K562 (cell line): ENCODE measurements around the gene MTOR. TPM values are rescaled to one million over a fixed set of nuclear protein-coding genes. Genes with fewer than 3 reads are reported as not detected.

Source experiments
- ATAC-seq: fragments of 200-7000 bp; cut with Tn5 transposase; 3 replicates; pipeline ENCODE4 v1.9.1; 2020; ENCODE audit warnings: moderate library complexity
- BruUV-seq: library from RNA; stranded (reverse); fragments of 400-500 nt; replicated peaks from 2 replicates; lab custom pipeline; 2021; lab: Mats Ljungman, UMichigan
- CTCF ChIA-PET: fragments of 300-600 bp; formaldehyde crosslinking; extraction: SDS; loops from one replicate; lab custom pipeline; 2021; ENCODE audit warnings: low intra/inter-chr PET ratio; lab: Yijun Ruan, JAX
- POLR2A ChIA-PET: fragments of 300-600, 350-650 bp; sonication (Branson Sonifier 250); formaldehyde crosslinking; extraction: SDS; loops from one replicate; lab custom pipeline; 2021; ENCODE audit warnings: antibody characterized with exemption, inconsistent platforms; lab: Yijun Ruan, JAX
- DNase-seq, 4 experiments: peaks; one replicate each; pipeline versions ENCODE4 v3.0.0 to v3.0.0-alpha.2; 2011 to 2018; ENCODE audit warnings: low spot score in 3 of 4, mixed read lengths in 3 of 4; ENCODE audit errors: extremely low read depth in 1 of 4
- FAIRE-seq: peaks from 2 replicates; lab custom pipeline; 2011; peaks lifted over from hg19 to GRCh38; lab: Jason Lieb, UNC
- H2AFZ ChIP-seq: 2 replicates; pipeline ENCODE4 v1.6.0; 2011; ENCODE audit warnings: low read depth, low read length, control low read depth, inconsistent platforms
- H3K27ac ChIP-seq: fragments of 200-600 bp; 3 replicates; pipeline ENCODE4 v1.8.0; 2011; ENCODE audit warnings: low read depth, mild to moderate bottlenecking, control low read depth, inconsistent platforms, low read length, moderate library complexity, mixed read lengths; ENCODE audit errors: extremely low read depth
- H3K27me3 ChIP-seq, 2 experiments: fragments of 300-600 bp in 1 of 2; 2 replicates in 1 of 2; 3 replicates in 1 of 2; pipeline versions ENCODE4 v1.6.0 to v1.8.0; 2011; ENCODE audit warnings: inconsistent platforms in 2 of 2, low read length in 2 of 2, mild to moderate bottlenecking in 1 of 2, mixed read lengths in 1 of 2, moderate library complexity in 1 of 2; ENCODE audit not compliant: control insufficient read depth in 2 of 2, insufficient read depth in 2 of 2
- H3K36me3 ChIP-seq: fragments of 300-600 bp; 3 replicates; pipeline ENCODE4 v1.8.0; 2011; ENCODE audit warnings: mild to moderate bottlenecking, low read length, inconsistent platforms; ENCODE audit not compliant: control insufficient read depth, insufficient read depth
- H3K4me1 ChIP-seq, 2 experiments: fragments of 200-600 bp in 1 of 2; replicated peaks in 1 of 2; 2 replicates in 1 of 2; 3 replicates in 1 of 2; pipeline versions ENCODE4 v1.5.1 to v1.8.0; 2011; ENCODE audit warnings: inconsistent platforms in 2 of 2, low read length in 2 of 2, mild to moderate bottlenecking in 1 of 2, mixed read lengths in 1 of 2, moderate library complexity in 1 of 2; ENCODE audit not compliant: control insufficient read depth in 2 of 2, insufficient read depth in 2 of 2
- H3K4me2 ChIP-seq: 2 replicates; pipeline ENCODE4 v1.6.1; 2011; ENCODE audit warnings: low read length, control low read depth, inconsistent platforms, mixed read lengths; ENCODE audit not compliant: insufficient read depth
- H3K4me3 ChIP-seq: fragments of 200-600 bp; sonication (generic), shearing (Covaris generic); 2 replicates; pipeline ENCODE4 v1.5.1; 2016; ENCODE audit warnings: control low read depth, inconsistent platforms
- H3K79me2 ChIP-seq: fragments of 200-600 bp; 3 replicates; pipeline ENCODE4 v1.8.0; 2011; ENCODE audit warnings: low read length, inconsistent platforms; ENCODE audit not compliant: control insufficient read depth, insufficient read depth
- H3K9ac ChIP-seq, 2 experiments: 2 replicates each; pipeline versions ENCODE4 v1.6.0 to v1.6.1; 2011; ENCODE audit warnings: low read depth in 2 of 2, low read length in 2 of 2, control low read depth in 1 of 2, inconsistent platforms in 1 of 2, mild to moderate bottlenecking in 1 of 2, mixed read lengths in 1 of 2; ENCODE audit not compliant: insufficient read depth in 1 of 2
- H3K9me1 ChIP-seq: one replicate; pipeline ENCODE4 v1.6.0; 2011; ENCODE audit warnings: inconsistent platforms, mild to moderate bottlenecking, low read length, moderate library complexity; ENCODE audit not compliant: control insufficient read depth, insufficient read depth
- H3K9me3 ChIP-seq: replicated peaks from 2 replicates; pipeline ENCODE4 v1.5.1; 2011; ENCODE audit warnings: low read depth, low read length, inconsistent platforms; ENCODE audit not compliant: control insufficient read depth, insufficient read depth
- H4K20me1 ChIP-seq: replicated peaks from 2 replicates; pipeline ENCODE4 v1.6.1; 2011; ENCODE audit warnings: low read length, inconsistent platforms, mixed read lengths; ENCODE audit not compliant: control insufficient read depth, insufficient read depth
- CHD1 ChIP-seq: fragments of 200-600 bp; sonication (generic); IDR thresholded peaks from one replicate; pipeline ENCODE4 v1.6.1; 2012; ENCODE audit warnings: mild to moderate bottlenecking, moderate library complexity, low read length, inconsistent platforms
- ELF2 ChIP-seq: fragments of 250-450 bp; sonication (Bioruptor Pico); IDR thresholded peaks from 2 replicates; pipeline ENCODE4 v1.5.0; 2021; ENCODE audit warnings: mild to moderate bottlenecking
- ESRRB ChIP-seq: fragments of 250-450 bp; sonication (Bioruptor Pico); IDR thresholded peaks from 2 replicates; pipeline ENCODE4 v1.5.0; 2020; ENCODE audit warnings: mild to moderate bottlenecking, moderate library complexity, borderline replicate concordance
- FUS ChIP-seq: fragments of 200-400 bp; formaldehyde crosslinking; optimal IDR thresholded peaks from 2 replicates; pipeline ENCODE3; 2017; ENCODE audit warnings: low read depth, low read length
- GTF2E2 ChIP-seq: fragments of 200-800 bp; sonication (Bioruptor generic); IDR thresholded peaks from 2 replicates; pipeline ENCODE4 v1.6.1; 2016; ENCODE audit warnings: missing genetic modification characterization, missing compliant biosample characterization
- NCOA1 ChIP-seq: fragments of 450-650 bp; IDR thresholded peaks from 2 replicates; pipeline ENCODE4 v1.6.1; 2016; ENCODE audit warnings: low read depth
- NCOA2 ChIP-seq, 2 experiments: fragments of 450-650 bp; IDR thresholded peaks; 2 replicates each; pipeline ENCODE4 v1.6.1; 2018; ENCODE audit warnings: mild to moderate bottlenecking in 2 of 2, moderate library complexity in 1 of 2; ENCODE audit not compliant: partially characterized antibody in 2 of 2
- SMAD2 ChIP-seq: fragments of 150-350 bp; IDR thresholded peaks from 2 replicates; pipeline ENCODE4 v1.6.1; 2014; ENCODE audit warnings: low read depth, mild to moderate bottlenecking, low read length
- SMARCA5 ChIP-seq: fragments of 450-650 bp; IDR thresholded peaks from 2 replicates; pipeline ENCODE4 v1.6.1; 2016
- ZBTB1 ChIP-seq: sonication (generic); formaldehyde crosslinking; IDR thresholded peaks from 2 replicates; pipeline ENCODE4 v1.8.1; 2023; ENCODE audit warnings: missing genetic modification reagents, low read depth, mild to moderate bottlenecking, borderline replicate concordance
- ZNF274 ChIP-seq: IDR thresholded peaks from 2 replicates; pipeline ENCODE4 v1.6.1; 2011; ENCODE audit warnings: low read depth, mild to moderate bottlenecking, low read length, moderate library complexity, borderline replicate concordance
- WGBS: fragments of 100-300 bp; shearing (Covaris generic); methylation state at CpG from one replicate; pipeline ENCODE4 v1.1.6; 2016; ENCODE audit warnings: low coverage, mixed read lengths; ENCODE audit not compliant: insufficient coverage; ENCODE audit errors: missing lambda C conversion rate; 5-methylcytosine and 5-hydroxymethylcytosine counted together
- in situ Hi-C: fragments of 300-500 bp; cut with MboI; formaldehyde crosslinking; loops from 4 replicates; pipeline ENCODE4 v1.15.0; 2018; ENCODE audit warnings: inconsistent platforms, mixed read lengths
- intact Hi-C: fragments of 100-400 bp; cut with micrococcal nuclease; formaldehyde crosslinking; loops from 2 replicates; pipeline ENCODE4 v1.14.2; 2022
- polyA plus RNA-seq, 8 experiments: library from polyadenylated mRNA; depleted of rRNA in 4 of 8; stranded (reverse) in 5 of 8; unstranded in 3 of 8; fragments of >200 nt; fragmentation: Nextera tagmentation in 2 of 8; fragmentation: Illumina TruSeq in 1 of 8; extraction: Ambion mirVana in 2 of 8; extraction: Trizol in 1 of 8; gene quantifications; 2 replicates each; pipeline versions ENCODE4 v1.2.1 to v1.2.3, GENCODE V29; 2011 to 2014; ENCODE audit warnings: inconsistent platforms in 1 of 8, missing spikeins in 1 of 8
- total RNA-seq, 7 experiments: library from RNA; depleted of rRNA in 6 of 7; stranded (reverse); fragments of >200 nt in 6 of 7; fragmentation: Illumina TruSeq in 2 of 7; extraction: Trizol in 2 of 7; gene quantifications; 2 replicates each; pipeline versions ENCODE4 v1.2.1 to v1.2.3, GENCODE V29; 2011 to 2021; ENCODE audit warnings: low replicate concordance in 1 of 7
- TF ChIP-seq, protein P1 (sequence below): sonication (generic); formaldehyde crosslinking; IDR thresholded peaks from 2 replicates; pipeline ENCODE4 v1.4.0; 2020; ENCODE audit warnings: mild to moderate bottlenecking, missing genetic modification reagents
- TF ChIP-seq, protein P2 (sequence below), 2 experiments: fragments of 450-650 bp in 1 of 2; sonication (generic) in 1 of 2; formaldehyde crosslinking in 1 of 2; IDR thresholded peaks in 1 of 2; conservative IDR thresholded peaks in 1 of 2; 2 replicates each; pipeline versions ENCODE4 v1.6.1 to v1.8.1; 2016 to 2023; ENCODE audit warnings: mild to moderate bottlenecking in 2 of 2, moderate library complexity in 2 of 2, inconsistent platforms in 1 of 2, missing genetic modification reagents in 1 of 2
- TF ChIP-seq, protein P3 (sequence below): fragments of 450-650 bp; formaldehyde crosslinking; IDR thresholded peaks from 2 replicates; pipeline ENCODE4 v1.4.0; 2020; ENCODE audit warnings: mild to moderate bottlenecking, moderate library complexity
- TF ChIP-seq, protein P4 (sequence below): fragments of 450-650 bp; IDR thresholded peaks from 2 replicates; pipeline ENCODE4 v1.6.1; 2016; ENCODE audit warnings: mild to moderate bottlenecking

MTOR gene
- total and polyA plus RNA-seq, 9 of the 15 experiments (the other 6 are each of a cell fraction or from before 2014, with no cell fraction given), result 11.4 to 71.4 (median 52.2) TPM

DNA sequence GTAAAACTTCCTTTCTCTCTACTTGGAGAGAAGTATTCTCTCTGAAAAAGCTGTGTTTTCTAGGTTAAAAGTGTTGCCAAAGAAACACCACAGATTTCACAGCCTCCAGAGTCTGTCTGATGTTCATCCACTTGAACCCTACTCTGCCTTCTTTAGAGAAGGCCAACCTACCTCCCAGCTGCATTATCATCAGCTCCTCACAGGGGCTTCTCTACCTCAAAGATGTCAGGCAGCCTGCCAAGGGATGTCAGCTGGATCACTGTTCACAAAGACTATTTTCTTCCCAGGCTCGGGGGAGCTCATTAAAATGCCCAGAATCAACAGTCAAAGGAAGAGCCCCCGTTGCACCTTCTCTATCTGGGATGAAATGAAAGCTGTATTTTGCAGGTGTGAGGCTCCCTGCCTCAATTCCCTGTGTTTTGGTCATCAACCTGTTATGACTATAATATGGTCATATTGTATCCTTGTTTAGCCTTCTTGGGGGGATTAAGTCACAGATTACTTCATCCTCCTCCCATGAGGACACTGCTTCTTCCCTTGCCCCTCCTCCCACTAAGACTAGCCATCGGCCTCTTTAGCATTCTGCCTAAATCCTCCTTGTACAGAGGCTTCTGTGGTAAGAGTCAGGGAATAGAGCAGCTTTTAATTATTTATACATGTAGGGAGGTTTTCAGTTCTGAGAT is 47.5 kb downstream of the MTOR start:
- CTCF ChIA-PET, result no interaction called here
- no TSS peak for BruUV-seq
- in situ Hi-C loops, result no loop called here
- no peak overlapping the region for H3K4me2 ChIP-seq
- H3K9ac ChIP-seq, result no peak overlapping the region
- POLR2A ChIA-PET, result interaction anchor here (0.6 to 1.5 kb wide), 3 partner anchors 11 to 165 kb away, joined by 3 to 5 read pairs (median 5); no protein-coding TSS in a partner anchor
- H3K9me1 ChIP-seq, result no peaks in the 10 kb centered on the region
- no peak overlapping the region for H3K4me3 ChIP-seq
- ATAC-seq (no peak), DNase-seq (no peak), FAIRE-seq (no peak)
- H3K9me3 ChIP-seq, result no peaks in the 10 kb centered on the region
- H3K79me2 ChIP-seq, result no peaks in the 10 kb centered on the region
- H2AFZ ChIP-seq, result no peak overlapping the region
- intact Hi-C loops, result no loop called here
- no peaks in the 10 kb centered on the region for H3K4me1 ChIP-seq
- TF ChIP-seq, protein P1, sequence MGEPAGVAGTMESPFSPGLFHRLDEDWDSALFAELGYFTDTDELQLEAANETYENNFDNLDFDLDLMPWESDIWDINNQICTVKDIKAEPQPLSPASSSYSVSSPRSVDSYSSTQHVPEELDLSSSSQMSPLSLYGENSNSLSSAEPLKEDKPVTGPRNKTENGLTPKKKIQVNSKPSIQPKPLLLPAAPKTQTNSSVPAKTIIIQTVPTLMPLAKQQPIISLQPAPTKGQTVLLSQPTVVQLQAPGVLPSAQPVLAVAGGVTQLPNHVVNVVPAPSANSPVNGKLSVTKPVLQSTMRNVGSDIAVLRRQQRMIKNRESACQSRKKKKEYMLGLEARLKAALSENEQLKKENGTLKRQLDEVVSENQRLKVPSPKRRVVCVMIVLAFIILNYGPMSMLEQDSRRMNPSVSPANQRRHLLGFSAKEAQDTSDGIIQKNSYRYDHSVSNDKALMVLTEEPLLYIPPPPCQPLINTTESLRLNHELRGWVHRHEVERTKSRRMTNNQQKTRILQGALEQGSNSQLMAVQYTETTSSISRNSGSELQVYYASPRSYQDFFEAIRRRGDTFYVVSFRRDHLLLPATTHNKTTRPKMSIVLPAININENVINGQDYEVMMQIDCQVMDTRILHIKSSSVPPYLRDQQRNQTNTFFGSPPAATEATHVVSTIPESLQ, result no peak
- TF ChIP-seq FUS (no peak), ZBTB1 (CRISPR knock-in tag) (no peak), GTF2E2 (no peak), SMAD2 (no peak), NCOA1 (no peak), ESRRB (CRISPR knock-in tag) (no peak), ELF2 (CRISPR knock-in tag) (no peak), ZNF274 (no peak), CHD1 (no peak), NCOA2 (IDR thresholded peaks at IDR 0.05; ENCODE audit: partially characterized antibody in 2 of 2) (no peak), SMARCA5 (no peak)
- TF ChIP-seq, protein P2, sequence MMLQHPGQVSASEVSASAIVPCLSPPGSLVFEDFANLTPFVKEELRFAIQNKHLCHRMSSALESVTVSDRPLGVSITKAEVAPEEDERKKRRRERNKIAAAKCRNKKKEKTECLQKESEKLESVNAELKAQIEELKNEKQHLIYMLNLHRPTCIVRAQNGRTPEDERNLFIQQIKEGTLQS (IDR thresholded peaks at IDR 0.05), result no peak
- TF ChIP-seq, protein P2 (CRISPR knock-in tag; conservative IDR thresholded peaks at IDR 0.05), result no peak
- TF ChIP-seq, protein P3, sequence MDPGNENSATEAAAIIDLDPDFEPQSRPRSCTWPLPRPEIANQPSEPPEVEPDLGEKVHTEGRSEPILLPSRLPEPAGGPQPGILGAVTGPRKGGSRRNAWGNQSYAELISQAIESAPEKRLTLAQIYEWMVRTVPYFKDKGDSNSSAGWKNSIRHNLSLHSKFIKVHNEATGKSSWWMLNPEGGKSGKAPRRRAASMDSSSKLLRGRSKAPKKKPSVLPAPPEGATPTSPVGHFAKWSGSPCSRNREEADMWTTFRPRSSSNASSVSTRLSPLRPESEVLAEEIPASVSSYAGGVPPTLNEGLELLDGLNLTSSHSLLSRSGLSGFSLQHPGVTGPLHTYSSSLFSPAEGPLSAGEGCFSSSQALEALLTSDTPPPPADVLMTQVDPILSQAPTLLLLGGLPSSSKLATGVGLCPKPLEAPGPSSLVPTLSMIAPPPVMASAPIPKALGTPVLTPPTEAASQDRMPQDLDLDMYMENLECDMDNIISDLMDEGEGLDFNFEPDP (CRISPR knock-in tag), result no peak
- TF ChIP-seq, protein P4, sequence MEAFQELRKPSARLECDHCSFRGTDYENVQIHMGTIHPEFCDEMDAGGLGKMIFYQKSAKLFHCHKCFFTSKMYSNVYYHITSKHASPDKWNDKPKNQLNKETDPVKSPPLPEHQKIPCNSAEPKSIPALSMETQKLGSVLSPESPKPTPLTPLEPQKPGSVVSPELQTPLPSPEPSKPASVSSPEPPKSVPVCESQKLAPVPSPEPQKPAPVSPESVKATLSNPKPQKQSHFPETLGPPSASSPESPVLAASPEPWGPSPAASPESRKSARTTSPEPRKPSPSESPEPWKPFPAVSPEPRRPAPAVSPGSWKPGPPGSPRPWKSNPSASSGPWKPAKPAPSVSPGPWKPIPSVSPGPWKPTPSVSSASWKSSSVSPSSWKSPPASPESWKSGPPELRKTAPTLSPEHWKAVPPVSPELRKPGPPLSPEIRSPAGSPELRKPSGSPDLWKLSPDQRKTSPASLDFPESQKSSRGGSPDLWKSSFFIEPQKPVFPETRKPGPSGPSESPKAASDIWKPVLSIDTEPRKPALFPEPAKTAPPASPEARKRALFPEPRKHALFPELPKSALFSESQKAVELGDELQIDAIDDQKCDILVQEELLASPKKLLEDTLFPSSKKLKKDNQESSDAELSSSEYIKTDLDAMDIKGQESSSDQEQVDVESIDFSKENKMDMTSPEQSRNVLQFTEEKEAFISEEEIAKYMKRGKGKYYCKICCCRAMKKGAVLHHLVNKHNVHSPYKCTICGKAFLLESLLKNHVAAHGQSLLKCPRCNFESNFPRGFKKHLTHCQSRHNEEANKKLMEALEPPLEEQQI, result no peak
- WGBS, result 90% methylated on average over 3 of the region's 3 CpGs
- H3K27me3 ChIP-seq, result no peaks in the 10 kb centered on the region
- no peak overlapping the region for H3K27ac ChIP-seq
- H4K20me1 ChIP-seq, result no peaks in the 10 kb centered on the region
- peaks cover 95% of the 10 kb centered on the region for H3K36me3 ChIP-seq
